MM.1S (cell line): ENCODE measurements around the gene LPAR6.

ENCODE experiments used
- CTCF ChIP-seq: fragments of 300-600 bp; sonication (generic); IDR thresholded peaks from 2 replicates; pipeline ENCODE4 v1.5.1; 2016; ENCODE audit warnings: antibody characterized with exemption, low read length, mixed read lengths
- EZH2 ChIP-seq: fragments of 300-600 bp; sonication (generic); optimal IDR thresholded peaks from 2 replicates; pipeline ENCODE3; 2017; ENCODE audit warnings: low read depth, mild to moderate bottlenecking, antibody characterized with exemption, low read length, mixed read lengths
- EZH2phosphoT487 ChIP-seq: fragments of 300-600 bp; sonication (generic); IDR thresholded peaks from 2 replicates; pipeline ENCODE4 v1.6.1; 2018; ENCODE audit warnings: antibody characterized with exemption, low read length

GRCh38 chr13:48446464-48446863, 33.6 kb upstream of the LPAR6 start:
- no peak for TF ChIP-seq CTCF
- TF ChIP-seq EZH2 = no peak
- no peak for TF ChIP-seq EZH2phosphoT487
